Astrocyte of the spinal cord (primary cell): ENCODE data around the gene HYCC1.

ENCODE experiments used
- DNase-seq: peaks from one replicate; pipeline ENCODE4 v3.0.0; 2011; ENCODE audit warnings: low read depth, low spot score
- H3K4me3 ChIP-seq: 2 replicates; pipeline ENCODE4 v1.5.1; 2011; ENCODE audit warnings: low read depth, mild to moderate bottlenecking, low read length, moderate library complexity
- in situ Hi-C: cut with HindIII; loops from 2 replicates; pipeline ENCODE4 v1.10.0; 2017; ENCODE audit warnings: low sequenced_read_pairs
- TF ChIP-seq, protein P1 (sequence below): IDR thresholded peaks from 2 replicates; pipeline ENCODE4 v1.5.1; 2012; ENCODE audit warnings: low read depth, mild to moderate bottlenecking, low read length, inconsistent platforms

Gene HYCC1

DNA sequence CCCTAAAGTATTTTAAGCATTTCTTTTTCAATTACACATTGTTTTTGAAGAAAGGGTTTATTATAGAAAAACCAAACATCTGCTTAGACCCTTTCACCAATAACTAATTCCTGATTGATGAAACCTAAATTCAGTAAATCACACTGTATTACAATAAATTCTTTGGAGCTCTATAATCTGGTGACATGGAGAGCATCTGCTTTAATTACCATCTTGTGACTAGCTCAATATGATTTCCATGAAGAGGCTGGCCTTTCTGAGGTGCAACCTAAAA lies 9.7 kb downstream of the HYCC1 start:
- in situ Hi-C loops, result no loop called here
- H3K4me3 ChIP-seq, result no peak overlapping the region
- DNase-seq, result no peak
- TF ChIP-seq, protein P1, sequence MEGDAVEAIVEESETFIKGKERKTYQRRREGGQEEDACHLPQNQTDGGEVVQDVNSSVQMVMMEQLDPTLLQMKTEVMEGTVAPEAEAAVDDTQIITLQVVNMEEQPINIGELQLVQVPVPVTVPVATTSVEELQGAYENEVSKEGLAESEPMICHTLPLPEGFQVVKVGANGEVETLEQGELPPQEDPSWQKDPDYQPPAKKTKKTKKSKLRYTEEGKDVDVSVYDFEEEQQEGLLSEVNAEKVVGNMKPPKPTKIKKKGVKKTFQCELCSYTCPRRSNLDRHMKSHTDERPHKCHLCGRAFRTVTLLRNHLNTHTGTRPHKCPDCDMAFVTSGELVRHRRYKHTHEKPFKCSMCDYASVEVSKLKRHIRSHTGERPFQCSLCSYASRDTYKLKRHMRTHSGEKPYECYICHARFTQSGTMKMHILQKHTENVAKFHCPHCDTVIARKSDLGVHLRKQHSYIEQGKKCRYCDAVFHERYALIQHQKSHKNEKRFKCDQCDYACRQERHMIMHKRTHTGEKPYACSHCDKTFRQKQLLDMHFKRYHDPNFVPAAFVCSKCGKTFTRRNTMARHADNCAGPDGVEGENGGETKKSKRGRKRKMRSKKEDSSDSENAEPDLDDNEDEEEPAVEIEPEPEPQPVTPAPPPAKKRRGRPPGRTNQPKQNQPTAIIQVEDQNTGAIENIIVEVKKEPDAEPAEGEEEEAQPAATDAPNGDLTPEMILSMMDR, result no peak

DNA sequence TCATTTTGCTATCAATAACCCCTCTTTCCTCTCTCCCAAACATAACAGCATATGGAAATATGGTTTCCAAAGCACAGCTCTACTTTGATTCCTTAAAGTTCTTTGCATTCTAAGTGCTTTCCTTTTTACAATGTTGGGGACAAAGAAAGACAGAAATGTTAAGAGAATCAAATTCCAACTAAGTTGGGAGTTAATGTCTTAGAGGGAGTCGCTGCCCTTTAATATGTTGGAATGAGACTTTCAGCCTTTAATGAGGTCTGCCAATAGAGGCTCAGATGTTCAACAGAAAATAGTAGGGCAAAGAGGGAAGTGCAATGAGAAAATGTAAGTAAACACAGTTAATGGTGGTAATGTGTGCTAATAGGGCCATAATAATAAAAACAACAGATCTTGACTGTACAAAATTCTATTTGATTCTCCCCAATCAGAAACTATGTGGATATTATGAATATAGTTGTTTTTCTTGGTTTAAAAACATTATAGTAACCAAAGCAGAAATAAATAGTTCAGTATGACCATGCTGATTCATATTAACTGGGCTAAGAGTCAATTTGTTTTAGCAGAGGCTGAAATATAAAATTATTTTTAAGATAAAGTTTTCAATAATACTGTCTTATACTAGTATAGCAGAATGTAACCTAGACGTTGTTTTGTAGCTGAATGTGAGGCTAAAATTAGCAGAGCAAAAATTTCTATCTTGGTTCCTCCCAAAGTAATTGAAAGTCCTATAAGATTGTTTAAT lies 10.3 kb downstream of the HYCC1 start:
- H3K4me3 ChIP-seq, result no peak overlapping the region
- in situ Hi-C loops, result no loop called here
- TF ChIP-seq, protein P1, result no peak
- DNase-seq, result no peak

DNA sequence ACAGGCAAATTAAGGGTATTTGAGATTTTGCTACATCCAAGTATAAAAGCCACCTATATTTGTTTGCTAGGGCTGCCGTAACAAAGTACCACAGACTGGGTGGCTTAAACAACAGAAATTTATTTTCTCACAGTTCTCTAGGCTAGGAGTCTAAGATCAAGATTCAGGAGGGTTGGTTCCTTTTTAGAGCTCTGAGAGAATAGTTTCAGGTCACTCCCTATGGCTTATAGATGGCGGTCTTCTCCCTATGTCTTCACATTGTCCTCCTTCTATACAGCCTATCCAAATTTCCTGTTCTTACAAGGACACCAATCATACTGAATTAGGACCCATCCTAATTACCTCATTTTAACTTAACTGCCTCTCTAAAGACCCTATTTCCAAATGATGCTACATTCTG lies 11.2 kb downstream of the HYCC1 start:
- in situ Hi-C loops, result no loop called here
- TF ChIP-seq, protein P1, result no peak
- no peak overlapping the region for H3K4me3 ChIP-seq
- no peak for DNase-seq

DNA sequence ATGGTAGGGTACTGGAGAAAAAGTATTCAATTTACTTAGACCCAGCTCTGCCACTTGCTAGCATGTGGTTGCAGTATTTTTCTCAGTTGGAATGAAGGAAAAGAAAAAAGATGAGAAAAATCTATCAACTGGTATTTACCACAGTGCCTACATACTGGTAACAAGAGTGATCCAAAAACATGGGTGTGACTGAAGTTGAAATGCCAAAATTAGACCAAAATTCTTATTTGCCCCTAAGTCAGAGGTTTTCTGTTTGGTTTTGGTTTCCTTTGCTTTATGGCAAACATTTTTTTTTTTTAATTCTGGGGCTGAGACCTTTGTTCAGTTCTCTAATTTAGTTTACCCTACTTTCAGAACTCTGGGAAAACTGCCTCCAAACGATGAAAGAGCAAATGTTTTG lies 12.3 kb downstream of the HYCC1 start:
- no peak overlapping the region for H3K4me3 ChIP-seq
- DNase-seq, result no peak
- in situ Hi-C loops, result no loop called here
- TF ChIP-seq, protein P1, result no peak

DNA sequence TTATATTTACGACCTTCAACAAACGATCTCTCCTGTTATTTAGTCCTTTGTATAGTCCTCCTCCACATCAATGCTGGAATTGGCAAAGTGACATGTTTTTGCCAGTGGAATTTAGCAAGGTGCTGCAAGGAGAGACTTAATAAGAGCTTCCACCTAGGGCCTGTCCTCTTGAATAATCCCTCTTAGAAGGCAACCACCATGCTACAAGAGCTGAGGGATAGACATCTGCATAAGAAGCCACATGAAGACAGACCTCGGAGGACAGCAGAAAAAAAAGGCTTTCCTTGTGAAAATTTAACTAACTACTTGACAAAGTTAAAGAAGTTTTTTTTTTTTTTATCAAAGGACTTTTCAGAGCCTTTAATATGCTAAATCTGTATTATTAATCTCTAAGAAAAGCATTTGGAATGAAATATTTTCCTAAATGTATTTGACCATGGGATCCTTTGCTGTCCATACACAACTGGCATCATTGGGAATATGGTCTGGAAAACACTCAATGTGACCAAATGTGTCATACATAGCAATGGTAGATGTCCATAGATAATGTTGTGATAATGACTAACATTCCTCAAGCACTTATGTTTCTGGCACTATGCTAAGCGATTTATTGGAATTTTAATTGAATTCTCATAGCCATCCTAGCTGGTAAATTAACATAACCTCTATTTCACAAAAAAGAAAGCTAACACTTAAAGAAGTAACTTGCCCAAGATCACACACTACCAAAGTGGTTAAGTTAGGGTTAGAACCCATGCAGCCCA lies 13.2 kb downstream of the HYCC1 start:
- TF ChIP-seq, protein P1, result no peak
- no peak overlapping the region for H3K4me3 ChIP-seq
- in situ Hi-C loops, result no loop called here
- DNase-seq, result no peak

DNA sequence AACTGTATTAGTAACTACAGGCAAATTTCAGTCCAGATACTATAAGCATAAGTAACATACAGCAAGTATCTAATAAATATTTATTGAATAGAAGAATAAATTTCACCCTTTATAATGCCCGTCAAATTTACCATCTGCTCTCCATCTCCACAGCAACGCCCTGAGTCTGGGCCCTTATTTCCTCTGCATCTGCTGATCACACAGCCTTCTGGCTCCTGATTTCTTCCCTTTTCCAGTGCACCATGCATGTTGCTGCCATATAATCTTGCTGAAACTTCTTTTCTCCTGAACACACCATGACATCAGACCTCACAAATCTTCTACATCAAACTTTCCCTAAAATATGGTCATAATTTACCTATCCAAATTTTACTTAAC lies 15.4 kb downstream of the HYCC1 start:
- no peak overlapping the region for H3K4me3 ChIP-seq
- TF ChIP-seq, protein P1, result no peak
- in situ Hi-C loops, result no loop called here
- DNase-seq, result no peak
